Measurements from ENCODE around the gene RBL2.

- no peak for TF ChIP-seq CTCF (IDR thresholded peaks at IDR 0.05)
- TF ChIP-seq POLR2A (IDR thresholded peaks at IDR 0.05), result no peak
Observed at GRCh38 chr16:53511403-53512280, 77.4 kb downstream of the RBL2 start.
